T-helper 22 cell (primary cell): ENCODE data around the gene SMCO1.
"Not testable (repeated sequence)": the region's sequence is repeated elsewhere in the genome, so short reads cannot be mapped to it uniquely, and the experiment has no call there.

Experiments
- DNase-seq: peaks from one replicate; pipeline ENCODE4 v3.0.0-alpha.2; 2020; ENCODE audit warnings: low read depth

Gene SMCO1

DNA sequence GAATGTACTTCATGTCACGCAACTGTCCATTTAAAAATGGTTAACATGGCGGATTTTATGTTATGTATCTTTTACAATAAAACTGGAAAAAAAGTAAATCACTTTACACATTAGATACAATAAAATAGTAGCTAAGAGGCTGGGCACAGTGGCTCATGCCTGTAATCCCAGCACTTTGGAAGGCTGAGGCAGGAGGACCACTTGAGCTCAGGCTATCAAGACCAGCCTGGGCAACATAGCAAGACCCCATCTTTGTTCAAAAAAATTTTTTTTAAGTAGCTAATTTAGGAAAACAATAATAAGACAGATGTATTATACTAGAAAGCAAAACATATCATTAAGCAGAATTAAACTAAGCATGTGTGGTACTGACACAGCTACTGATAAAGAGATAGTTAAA is 23.1 kb downstream of the SMCO1 start:
- no peak for DNase-seq

- no peak for DNase-seq
These were observed 25.4 kb downstream of the SMCO1 start for GRCh38 chr3:196489747-196490146.

DNA sequence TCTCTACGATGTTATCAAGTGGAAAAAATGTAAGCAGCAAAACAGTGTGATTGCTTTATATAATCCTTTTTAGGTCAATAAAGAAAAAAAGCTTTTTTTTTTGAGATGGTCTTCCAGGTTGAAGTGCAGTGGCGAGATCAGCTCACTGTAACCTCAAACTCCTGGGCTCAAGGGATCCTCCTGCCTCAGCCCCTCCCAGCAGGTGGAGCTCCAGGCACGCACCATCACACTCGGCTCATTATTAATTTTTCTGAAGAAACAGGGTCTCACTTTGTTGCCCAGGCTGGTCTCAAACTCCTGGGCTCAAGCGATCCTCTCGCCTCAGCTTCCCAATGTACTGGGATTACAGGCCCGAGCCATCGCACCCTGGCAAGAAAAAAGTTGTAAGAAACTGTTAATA is 28.9 kb downstream of the SMCO1 start:
- DNase-seq: no peak

DNA sequence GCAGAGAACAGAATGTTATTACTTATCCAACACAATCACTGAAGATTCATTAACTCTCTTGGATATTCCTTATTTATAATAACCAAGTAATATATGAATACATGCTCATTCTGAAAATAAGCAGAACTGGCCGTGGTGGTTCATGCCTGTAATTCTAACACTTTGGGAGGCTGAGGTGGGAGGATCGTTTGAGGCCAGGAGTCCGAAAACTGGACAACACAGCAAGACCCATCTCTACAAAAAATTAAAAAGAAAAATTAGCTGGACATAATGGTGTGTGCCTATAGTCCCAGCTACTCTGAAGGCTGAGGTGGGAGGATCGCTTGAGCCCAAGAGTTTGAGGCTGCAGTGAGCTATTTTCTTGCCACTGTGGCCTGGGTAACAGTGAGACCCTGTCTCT is 37.5 kb downstream of the SMCO1 start:
- DNase-seq: no peak

GRCh38 chr3:196472286-196472685 is 42.9 kb downstream of the SMCO1 start:
- no peak for DNase-seq

DNA sequence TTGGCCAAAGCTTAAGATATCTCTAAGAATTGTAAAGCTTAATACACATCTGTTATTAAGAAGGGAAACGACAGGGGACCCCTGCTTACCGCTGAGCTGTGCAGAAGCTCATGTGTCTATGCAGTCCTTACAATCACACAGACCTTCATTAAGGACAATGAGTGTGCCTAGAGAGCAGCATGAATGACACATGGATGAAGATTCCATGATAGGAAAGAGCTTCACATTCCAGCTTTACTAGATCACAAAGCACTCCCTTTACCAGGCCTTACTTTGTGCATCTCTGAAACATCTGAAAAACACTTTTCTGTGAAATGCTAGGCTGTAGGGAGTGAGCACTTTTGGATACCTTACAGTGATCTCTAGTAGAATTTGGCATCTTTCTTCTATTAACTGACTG is 43.6 kb downstream of the SMCO1 start:
- DNase-seq: no peak

GRCh38 chr3:196470182-196470581 is 45.0 kb downstream of the SMCO1 start:
- DNase-seq: not testable (repeated sequence)

- DNase-seq: no peak
These were observed 51.3 kb downstream of the SMCO1 start for GRCh38 chr3:196463804-196464203.

DNA sequence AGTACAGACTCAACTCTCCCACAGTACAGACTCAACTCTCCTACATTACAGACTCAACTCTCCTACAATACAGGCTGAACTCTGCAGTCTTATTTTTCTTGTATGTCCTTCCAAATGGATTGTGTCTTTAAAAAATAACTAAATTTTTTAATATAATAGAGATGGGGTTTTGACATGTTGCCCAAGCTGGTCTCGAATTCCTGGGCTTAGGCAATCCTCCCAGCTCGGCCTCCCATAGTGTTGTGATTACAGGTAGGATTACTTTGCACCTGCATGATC is 51.7 kb downstream of the SMCO1 start:
- DNase-seq: no peak

DNA sequence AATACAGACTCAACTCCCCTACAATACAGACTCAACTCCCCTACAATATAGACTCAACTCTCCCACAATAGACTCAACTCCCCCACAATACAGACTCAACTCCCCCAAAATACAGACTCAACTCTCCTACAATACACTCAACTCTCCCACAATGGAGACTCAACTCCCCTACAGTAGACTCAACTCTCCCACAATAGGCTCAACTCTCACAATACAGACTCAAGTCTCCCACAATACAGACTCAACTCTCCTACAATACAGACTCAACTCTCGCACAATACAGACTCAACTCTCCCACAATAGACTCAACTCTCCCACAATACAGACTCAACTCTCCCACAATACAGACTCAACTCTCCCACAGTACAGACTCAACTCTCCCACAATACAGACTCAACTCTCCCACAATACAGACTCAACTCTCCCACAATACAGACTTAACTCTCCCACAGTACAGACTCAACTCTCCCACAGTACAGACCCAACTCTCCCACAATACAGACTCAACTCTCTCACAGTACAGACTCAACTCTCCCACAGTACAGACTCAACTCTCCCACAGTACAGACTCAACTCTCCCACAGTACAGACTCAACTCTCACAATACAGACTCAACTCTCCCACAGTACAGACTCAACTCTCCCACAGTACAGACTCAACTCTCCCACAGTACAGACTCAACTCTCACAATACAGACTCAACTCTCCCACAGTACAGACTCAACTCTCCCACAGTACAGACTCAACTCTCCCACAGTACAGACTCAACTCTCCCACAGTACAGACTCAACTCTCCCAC is 52.3 kb downstream of the SMCO1 start:
- not testable (repeated sequence) for DNase-seq

DNA sequence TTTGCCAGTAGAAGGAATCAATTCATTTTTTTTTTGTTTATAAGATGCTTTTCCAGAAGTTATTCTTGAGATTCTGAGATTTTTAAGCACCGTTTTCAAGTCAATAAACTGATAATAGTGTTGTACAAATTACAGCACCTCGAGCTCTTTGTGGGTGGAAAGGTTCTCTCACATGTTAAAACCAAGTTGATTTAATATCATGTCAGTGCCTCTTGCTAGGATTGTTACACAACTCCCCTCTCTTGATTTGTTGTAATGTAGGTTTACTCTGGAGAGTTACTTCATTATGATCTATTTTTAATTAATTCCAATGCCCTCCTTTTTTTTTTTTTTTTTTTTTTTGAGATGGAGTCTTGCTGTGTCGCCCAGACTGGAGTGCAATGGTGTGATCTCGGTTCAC is 57.1 kb downstream of the SMCO1 start:
- no peak for DNase-seq

DNA sequence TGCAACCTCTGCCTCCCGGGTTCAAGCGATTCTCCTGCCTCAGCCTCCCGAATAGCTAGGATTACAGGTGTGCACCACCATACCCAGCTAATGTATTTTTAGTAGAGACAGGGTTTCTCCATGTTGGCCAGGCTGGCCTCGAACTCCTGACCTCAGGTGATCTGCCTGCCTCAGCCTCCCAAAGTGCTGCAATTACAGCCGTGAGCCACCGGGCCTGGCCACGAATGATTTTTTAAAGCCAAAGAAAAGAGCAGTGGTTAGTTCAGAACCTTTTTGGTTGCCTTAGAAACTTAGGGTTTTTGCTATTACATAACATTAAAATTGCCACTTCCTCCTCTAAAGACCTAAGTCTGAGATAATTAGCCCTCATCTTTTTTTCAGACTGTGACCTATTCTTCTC is 57.7 kb downstream of the SMCO1 start:
- DNase-seq: peak; percentile 3
